GM12874 (cell line): ENCODE data around the gene DMXL2.

Experiments
- CTCF ChIP-seq: IDR thresholded peaks from 2 replicates; pipeline ENCODE4 v1.5.1; 2011; ENCODE audit warnings: low read depth, mild to moderate bottlenecking, control low read depth, low read length, moderate library complexity; ENCODE audit not compliant: insufficient read depth

DMXL2 gene

GRCh38 chr15:51589881-51590568, 32.5 kb downstream of the DMXL2 start:
- TF ChIP-seq CTCF, result no peak

GRCh38 chr15:51588966-51589365, 33.6 kb downstream of the DMXL2 start:
- no peak for TF ChIP-seq CTCF

GRCh38 chr15:51585986-51586385, 36.6 kb downstream of the DMXL2 start:
- no peak for TF ChIP-seq CTCF

- no peak for TF ChIP-seq CTCF
Observed at GRCh38 chr15:51580982-51581381, 41.6 kb downstream of the DMXL2 start.

GRCh38 chr15:51580385-51580784, 42.2 kb downstream of the DMXL2 start:
- TF ChIP-seq CTCF, result no peak

- TF ChIP-seq CTCF, result no peak
Observed at GRCh38 chr15:51579012-51579411, 43.6 kb downstream of the DMXL2 start.

GRCh38 chr15:51577636-51578304, 44.8 kb downstream of the DMXL2 start:
- no peak for TF ChIP-seq CTCF
